AG20443 (cell line): ENCODE results near the gene RBM4B.

Experiments used
- DNase-seq: peaks from one replicate; pipeline ENCODE4 v3.0.0; 2012; ENCODE audit warnings: low spot score, mixed read lengths

The RBM4B gene

DNA sequence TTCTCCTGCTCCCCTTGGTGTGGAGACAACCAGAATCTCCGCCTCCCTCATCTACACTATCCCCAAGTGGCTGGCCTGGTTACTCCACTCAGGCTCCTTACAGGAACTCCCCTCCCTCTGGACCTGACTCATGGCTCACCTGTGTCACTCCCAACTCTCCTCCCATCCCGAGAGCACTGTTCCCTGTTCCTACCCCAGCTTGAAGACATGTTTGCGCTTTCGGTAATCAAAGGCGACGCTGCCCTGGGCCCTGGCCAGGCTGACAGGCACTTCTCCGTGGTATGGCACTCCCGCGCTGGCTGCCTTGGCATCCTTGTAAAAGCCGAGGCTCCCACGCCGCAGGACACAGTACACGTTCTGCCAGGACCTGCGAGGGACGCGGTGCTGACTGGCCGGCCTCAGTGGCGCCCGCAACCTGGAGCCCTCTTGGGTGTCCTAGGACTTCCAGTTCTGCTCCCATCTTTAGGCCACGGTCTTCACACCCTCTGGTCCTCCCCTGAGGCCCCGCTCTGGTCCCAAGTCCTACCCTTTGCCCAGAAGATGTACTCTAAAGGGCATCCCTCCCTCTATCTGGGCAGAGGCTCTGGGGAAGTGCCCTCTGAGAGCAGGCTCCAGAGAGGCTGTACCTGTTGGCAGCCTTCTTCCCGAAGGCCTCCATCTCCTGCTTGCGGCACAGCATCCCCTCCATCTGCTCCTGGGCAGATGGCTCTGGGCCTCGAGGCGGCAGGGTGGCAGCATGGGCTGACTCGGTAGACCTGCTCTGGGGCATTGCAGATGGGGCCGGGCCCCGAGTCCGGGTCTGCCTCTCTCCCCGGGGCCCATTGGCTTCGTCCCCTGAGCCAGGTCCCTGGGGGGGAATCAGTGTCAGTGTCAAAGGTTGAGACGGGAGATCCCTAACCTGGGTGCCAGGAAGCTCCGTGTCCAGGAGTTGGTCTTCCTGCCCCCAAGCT, 9.4 kb upstream of the RBM4B start:
- DNase-seq = no peak

DNA sequence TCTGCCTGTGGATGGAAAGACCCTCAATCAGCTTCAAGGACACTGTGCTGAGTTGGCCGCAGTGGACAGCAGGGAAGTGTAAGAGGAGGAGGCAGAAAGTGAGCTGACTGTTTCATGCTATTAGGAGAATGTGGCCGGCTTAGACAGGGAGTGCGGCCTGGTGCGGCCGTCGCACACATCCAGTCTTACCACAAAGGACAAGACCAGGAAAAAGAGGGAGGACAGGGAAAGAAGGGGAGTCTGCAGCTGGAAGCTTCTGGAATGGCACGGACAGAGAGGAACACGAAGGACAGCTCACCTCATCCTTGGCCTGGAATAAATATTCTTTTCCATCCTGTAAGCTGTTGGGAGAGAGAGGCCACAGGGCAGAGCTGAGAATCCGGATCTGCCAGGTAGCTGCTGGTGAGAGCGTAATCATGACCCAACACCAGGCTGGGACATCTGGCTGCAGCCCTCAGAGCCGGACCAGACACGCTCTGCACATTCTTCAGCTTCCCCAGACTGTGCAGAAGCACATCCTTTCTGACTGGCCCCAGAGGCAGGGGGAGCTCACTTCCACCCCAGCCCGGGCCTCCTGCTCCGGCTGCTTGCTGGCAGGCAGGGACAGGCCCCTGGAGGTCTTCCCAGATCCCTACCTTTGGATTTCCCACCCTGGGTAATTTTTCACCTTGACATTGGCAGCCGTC, 8.6 kb upstream of the RBM4B start:
- no peak for DNase-seq

DNA sequence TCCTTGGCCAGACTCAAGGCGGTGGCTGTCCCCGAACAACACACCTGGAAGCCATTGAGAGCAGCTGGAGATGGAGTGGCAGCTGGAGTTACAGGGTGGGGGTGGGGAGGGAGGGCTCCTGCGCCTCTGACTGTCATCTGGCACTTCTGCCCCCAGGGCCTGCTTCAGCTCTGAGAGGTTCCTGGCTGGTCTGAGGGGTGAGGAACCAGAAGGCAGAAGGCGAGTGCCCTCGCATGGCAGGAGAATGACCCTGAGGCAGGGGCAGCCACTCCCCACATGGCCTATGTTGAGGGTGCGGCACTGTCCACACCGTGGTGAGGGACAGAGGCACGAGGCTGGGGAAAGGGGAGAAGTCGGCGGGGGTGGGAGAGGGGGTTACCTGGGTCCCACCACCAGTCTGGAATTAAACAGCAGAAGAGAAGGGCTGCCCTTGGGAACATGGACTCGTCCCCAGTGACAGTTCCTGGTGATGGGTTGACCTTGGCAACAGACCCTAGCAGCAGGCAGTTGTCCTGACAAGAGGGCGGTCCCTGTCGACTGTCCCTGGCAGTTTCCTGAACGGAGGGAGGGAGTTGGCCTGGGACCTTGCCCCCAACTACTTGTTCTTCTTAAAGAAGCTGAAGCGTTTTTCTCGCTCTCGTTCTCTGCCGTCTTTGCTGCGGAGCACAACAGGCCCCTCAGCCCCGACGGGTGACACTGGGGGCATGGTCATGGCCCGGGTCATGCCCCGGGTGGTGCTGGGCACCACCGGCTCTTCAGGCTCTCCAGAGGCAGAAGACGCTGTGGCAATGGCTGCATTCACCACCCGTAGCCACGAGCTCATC, 7.8 kb upstream of the RBM4B start:
- DNase-seq = no peak

DNA sequence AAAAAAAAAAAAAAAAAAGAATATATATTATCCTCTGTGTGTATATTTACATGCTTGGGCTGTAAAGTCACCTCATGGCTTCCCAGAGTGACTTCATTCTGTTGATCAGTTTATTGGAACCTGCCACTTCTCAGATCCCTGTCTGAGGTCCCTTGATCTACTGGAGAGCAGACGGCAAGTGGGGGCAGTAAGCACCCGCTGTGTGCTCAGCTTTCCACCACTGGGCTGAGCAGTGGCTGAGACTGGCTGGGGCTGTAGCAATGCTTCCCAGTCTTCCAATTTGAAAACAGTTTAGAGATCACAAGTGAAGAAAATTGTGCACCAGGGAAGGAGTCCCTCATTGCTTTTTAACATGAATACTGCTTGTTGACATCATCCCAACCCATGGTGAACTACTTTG, 6.9 kb upstream of the RBM4B start:
- no peak for DNase-seq

DNA sequence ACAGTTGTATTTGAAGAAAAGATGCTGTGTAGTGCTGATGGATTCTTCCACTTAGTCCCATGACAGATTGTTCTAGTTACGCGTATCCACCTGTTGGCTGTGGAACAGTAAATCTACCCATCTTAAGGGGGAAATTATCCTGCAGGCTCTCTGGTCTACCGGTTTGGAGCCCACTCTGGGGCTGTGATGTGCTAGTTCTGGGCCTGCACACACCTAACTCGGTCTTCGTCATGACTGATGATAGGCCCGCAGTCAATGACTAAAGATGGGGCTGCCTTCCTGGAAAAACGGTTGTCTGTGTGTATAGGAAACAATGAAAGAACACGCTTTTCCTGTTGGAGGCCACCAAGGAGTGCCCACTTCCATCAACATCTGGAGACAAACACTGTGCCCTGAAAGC, 6.2 kb upstream of the RBM4B start:
- DNase-seq = no peak

DNA sequence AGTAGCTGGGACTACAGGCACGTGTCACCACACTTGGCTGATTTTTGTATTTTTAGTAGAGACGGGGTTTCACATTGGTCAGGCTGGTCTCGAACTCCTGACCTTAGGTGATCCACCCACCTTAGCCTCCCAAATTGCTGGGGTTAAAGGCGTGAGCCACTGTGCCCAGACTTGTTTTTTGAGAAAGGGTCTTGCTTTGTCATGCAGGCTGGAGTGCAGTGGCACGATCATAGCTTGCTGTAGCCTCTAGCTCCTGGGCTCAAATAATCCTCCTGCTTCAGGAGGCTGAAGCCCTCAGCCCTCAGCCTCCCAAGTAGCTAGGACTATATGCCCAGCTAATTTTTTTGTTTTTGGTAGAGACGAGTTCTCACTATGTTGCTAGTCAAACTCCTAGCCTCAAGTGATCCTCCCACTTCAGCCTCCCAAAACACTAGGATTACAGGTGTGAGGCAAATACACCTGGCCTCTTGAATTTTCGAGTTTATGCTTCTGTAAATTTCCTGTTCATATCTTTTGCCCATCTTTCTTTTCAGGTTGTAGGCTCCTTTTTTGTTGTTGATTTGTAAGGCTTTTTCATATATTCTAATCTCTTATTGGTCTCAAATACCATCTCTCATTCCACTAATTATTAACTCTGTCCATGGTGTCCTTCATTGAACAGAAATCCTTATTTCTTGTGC, 3.4 kb upstream of the RBM4B start:
- DNase-seq = no peak

DNA sequence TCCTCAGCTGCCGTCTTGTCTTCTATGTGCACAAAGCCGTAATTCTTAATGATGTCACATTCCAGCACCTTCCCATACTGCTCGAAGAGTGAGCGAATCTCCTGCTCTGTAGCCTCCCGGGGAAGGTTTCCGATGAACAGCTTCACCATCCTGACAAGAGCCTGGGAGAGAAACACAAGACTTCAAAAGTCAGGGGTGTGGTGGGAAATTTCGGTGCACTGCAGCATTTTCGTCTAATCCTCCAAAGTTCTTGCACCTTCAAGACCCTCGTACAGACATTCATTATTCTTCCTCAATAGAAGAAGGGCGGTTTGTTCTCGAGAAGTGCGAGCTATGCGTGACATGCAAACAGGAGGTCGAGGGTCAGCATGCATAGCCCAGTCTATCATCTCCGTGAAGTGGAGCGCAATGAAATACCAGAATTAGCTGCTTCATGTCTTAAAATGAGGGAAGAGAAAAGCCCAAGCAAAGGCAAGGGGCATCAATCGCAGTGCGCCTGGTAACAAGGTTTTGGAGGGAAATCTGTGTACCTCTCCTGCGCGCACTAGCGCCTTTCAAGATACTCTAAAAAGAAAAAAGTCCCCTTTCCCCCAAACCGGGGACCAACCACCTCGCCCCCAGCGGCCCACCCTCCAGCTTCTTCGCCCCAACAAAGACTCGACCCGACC, 622 bp downstream of the RBM4B start:
- DNase-seq = no peak

DNA sequence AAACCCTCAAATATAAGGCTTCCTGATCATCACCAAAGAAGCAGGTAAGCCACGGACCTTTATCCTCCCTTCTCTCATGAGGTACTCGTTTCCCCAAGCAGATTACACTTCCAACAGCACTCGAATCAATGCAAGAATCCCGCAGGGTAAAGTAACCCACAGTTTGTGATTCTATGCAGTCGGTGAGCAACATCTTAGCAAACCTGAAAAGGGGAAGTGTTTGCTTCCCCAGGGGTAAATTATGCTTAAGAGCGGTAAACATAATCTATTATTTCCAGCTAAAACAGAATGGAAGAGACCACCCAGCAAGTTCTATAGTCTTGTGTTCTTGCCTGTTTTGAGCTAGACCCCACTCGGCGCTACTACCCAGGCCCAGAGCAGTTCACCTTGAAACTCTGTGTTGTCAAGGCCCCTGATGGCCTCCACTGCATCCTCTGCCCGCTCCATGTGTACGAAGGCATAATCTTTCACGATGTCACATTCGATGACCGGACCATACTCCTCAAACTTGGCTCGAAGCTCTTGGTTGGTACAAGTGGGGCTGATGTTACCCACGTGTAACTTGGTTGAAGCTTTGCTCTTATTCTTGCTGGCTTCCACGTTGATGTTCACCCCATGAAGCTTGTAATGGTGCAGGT, 1.3 kb downstream of the RBM4B start:
- DNase-seq = no peak

DNA sequence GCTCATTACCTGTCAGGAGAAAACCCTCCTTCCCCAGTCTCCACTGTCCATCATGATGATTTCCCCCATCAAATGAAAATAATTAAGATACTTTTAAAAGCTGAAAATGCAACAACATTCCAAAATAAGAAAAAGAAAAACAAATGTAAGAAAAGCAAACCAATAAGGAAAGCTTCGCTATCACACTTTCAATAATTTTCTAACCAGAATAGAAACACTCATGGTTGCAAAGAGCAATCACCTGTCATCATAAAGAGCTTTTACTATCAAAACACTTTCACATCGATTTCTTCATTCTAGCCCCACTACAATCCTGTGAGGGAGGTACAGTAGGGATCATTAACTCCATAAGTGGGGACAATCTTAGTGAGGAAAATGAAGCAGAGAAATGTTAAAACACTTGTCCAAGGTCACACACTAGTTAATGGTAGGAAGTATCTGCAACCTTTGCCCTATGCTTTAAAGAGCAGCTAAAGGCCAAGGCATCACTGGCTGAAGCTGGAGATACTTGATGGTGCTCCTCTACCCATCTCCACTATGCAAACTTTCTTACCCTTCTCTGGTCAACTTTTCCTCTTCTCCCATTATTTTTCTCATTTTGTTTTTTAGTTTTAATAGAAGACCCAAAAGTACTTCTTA, 2.6 kb downstream of the RBM4B start:
- DNase-seq = no peak

DNA sequence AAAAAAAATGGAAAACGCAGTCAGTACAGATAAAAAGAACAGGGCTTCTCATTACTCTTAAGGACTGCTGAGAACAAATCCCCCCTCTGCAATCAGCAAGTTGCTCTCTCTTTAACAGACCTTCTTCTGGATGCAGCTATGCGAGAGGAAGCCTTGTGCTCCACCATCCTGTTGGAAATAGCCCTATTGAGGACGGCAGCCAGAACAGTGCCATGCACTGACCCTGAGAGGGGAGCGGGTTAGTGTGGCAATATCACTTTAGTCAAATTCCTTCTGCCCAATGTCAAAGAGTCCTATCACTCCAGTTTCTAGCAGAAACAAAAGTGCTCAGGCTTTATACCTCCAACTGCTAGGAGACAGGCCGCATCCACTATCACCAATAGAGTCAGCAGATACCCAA, 6.9 kb downstream of the RBM4B start:
- no peak for DNase-seq

DNA sequence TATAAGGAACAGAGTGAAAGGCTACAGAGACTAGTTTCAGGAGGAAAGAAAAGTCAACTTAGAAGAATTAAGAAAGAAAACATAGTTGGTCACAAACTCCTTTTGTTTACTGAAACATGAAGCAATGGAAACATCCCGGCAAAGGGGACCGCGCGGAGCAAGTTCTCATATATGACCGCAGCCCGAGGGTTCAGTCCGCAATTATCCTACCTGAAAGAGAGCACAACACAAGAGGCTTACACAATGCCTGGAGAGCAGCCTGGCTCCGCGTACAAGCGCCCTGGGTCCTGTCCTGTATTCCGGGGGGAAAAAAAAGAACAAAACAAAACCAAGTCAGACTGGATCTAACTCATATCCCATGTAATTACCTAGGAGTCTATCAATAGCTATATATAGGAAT, 12.3 kb downstream of the RBM4B start:
- DNase-seq = no peak

DNA sequence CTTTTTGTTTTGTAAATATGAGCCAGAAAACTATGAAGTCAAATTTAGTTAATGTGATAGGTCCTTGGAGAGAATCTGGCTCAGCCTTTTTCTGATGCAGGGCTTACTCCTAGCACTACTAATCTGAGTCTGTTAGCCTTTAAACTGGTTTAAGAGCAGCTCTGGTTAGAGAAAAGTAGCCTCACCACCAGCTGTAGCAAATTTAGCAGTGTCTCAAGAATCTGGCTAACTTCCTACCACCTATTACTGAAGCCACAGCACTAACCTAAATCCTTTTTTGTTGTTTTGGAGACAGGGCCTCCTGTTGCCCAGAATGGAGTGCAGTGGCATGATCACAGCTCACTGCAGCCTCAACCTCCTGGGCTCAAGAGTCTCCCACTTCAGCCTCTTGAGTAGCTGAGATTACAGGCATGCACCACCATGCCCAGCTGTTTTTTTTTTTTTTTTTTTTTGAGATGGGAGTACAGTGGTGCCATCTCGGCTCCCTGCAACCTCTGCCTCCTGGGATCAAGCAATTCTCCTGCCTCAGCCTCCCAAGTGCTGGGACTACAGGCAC, 13.9 kb downstream of the RBM4B start:
- no peak for DNase-seq

DNA sequence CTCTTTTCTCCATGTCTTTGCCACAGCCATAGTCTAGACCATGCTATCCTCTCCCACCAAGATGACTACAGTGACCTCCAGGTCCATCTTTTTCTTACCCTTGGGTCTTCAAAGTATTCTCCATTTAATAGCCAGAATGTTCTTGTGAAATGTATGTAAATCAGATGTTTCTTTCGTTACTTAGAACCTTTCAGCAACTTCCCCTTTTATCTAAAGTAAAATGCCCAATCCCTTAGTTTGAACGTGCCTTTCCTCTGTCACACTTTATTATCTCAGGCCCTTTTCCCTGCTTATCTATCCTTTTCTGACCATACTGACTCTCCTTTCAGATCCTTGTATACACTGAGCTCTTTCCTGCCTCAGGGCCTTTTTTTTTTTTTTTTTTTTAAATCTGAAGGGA, 17.9 kb downstream of the RBM4B start:
- no peak for DNase-seq

DNA sequence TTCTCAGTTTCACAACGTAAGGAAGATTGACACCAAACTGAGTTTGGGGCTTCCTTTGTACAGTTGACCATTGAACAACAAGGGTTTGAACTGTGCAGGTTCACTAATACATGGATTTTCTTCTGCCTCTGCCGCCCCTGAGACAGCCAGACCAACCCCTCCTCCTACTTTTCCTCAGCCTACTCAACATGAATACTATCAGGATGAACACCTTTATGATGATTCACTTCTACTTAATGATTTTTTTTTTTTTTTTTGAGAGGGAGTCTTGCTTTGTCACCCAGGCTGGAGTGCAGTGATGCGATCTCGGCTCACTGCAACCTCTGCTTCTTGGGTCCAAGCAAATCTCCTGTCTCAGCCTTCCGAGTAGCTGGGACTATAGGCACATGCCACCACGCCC, 24.6 kb downstream of the RBM4B start:
- DNase-seq = no peak

DNA sequence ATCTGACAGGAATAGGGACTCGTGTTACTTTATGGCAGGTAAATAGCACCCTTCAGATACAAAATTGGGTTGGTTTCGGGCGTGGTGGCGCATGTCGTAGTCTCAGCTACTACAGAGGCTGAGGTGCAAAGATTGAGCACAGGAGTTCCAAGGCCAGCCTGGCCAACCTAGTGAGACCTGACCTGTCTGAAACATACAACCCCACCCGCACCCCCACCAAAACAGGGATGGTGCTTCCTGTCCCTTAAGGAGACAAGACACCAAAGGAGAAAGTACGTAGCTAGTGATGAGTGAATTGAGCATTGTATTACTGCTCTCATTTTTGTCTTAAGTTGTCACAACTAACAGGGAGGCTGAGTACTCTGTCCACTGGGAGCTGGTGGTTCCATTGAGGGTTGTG, 25.0 kb downstream of the RBM4B start:
- no peak for DNase-seq

DNA sequence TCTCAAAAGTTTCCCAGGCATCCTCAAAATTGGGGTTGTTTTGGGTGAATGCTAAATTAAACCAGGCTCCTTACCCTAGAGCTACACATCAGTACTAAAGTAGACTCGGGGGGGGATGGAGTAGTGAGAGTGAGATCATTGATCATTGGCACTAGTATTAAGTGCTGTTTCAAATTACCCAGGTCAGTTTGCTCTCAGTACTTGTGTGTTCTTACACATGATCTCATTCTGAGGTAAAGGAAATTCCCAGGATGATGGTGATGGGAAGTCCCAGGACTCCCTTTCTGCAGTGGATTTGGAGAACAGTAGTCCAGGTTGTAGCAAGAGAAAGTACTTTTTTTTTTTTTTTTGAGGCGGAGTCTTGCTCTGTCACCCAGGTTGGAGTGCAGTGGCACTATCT, 26.7 kb downstream of the RBM4B start:
- no peak for DNase-seq

DNA sequence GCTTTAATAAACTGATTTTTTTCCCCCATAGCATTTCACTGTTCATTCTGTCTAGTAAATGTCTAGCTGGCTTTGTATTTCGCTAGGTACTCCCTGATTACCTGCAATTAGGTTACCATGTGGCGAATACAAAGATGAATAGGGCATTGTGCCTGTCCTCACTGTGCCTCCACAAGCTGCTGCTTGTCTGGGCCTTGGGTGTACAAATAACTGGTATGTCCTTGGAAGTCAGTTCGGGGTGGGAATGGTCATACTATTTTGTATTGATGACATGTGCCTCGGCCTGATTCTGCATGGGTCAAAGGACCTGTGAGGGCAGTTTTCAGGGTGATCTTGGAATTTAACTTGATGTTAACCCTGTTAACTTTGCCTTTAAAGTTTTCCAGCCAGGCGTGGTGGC, 27.8 kb downstream of the RBM4B start:
- no peak for DNase-seq

DNA sequence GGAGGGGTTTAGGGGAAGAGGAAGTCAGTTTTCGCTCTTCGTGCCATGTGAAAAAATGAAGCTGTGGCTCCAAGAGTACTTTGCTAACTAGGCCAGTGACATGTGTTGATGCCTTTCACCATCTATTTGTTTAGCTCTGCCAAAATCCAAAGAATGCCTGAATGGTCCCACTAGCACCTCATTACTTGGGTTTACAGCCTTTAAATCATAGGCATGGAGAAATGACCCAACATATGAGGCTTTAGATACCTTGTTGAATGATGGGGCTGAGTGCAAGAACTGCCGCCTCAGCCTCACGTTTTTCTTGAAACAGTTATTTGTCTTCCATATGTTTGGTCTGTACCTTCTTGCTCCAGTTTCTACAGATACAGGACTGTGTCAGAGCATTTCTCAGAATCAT, 30.9 kb downstream of the RBM4B start:
- DNase-seq = no peak

DNA sequence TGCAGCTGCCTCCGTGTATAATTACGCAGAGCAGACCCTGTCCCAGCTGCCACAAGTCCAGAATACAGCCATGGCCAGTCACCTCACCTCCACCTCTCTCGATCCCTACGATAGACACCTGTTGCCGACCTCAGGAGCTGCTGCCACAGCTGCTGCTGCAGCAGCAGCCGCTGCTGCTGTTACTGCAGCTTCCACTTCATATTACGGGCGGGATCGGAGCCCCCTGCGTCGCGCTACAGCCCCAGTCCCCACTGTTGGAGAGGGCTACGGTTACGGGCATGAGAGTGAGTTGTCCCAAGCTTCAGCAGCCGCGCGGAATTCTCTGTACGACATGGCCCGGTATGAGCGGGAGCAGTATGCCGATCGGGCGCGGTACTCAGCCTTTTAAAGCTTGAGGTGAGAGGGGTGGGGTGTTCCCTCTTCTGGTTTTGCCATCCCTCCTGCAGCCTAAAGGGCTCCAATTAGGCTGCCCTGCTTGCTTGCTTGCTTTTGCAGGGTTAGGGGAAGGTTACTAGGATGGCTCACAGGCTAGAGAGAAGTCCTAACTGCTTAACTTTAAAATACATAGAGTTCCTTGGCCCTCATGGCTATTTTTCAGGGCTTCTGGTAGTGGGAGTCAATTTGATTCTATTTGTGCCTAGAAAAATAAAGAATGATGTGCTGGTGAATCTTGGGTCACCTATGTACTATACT, 33.8 kb downstream of the RBM4B start:
- DNase-seq = no peak

DNA sequence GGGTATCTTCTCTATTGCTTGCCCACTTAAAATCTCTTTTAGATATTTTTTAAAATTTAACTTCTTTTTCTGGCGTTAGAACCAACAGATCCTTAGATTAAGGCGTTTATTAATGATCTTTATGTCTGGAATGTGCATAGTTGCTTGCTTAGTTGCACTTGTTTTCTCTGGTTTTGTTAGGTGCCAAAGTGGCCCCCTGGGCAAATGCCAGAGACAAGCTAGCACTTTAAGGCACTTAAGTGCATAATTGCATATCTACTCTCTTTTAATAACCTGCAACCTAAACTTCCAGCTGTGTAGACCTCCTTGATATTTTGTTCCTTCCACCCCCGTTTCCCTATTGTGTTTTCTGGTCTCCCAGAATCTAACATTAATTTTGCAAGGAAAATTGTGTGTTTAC, 35.9 kb downstream of the RBM4B start:
- DNase-seq = no peak
